WTC11 (cell line): ENCODE data around the gene CA11. TPM values are rescaled to one million over a fixed set of nuclear protein-coding genes. Genes with fewer than 3 reads are reported as not detected.

ENCODE experiments used
- ATAC-seq: fragments of 200-7000 bp; cut with Tn5 transposase; 2 replicates; pipeline ENCODE4 v1.10.0; 2021; ENCODE audit warnings: mild to moderate bottlenecking, moderate library complexity
- CTCF ChIA-PET: fragments of 300-600 bp; sonication (Branson Sonifier 250); formaldehyde crosslinking; loops from one replicate; lab custom pipeline; 2021; ENCODE audit warnings: antibody characterized with exemption; lab: Charles Lee
- POLR2A ChIA-PET: fragments of 350-600 bp; sonication (Branson Sonifier 250); formaldehyde crosslinking; loops from one replicate; lab custom pipeline; 2021; ENCODE audit warnings: antibody characterized with exemption; lab: Charles Lee
- DNase-seq: peaks from one replicate; pipeline ENCODE4 v3.0.0; 2021; ENCODE audit warnings: low spot score
- H3K27ac Mint-ChIP-seq: 2 replicates; pipeline ENCODE4 v1.8.0; 2021; ENCODE audit warnings: mixed read lengths
- H3K27me3 Mint-ChIP-seq: 2 replicates; pipeline ENCODE4 v1.8.0; 2021; ENCODE audit warnings: low read depth, mild to moderate bottlenecking, moderate library complexity, mixed read lengths
- H3K36me3 Mint-ChIP-seq: 2 replicates; pipeline ENCODE4 v1.8.0; 2021; ENCODE audit warnings: mixed read lengths
- H3K4me1 Mint-ChIP-seq: 2 replicates; pipeline ENCODE4 v1.8.0; 2022; ENCODE audit warnings: mixed read lengths
- H3K4me3 Mint-ChIP-seq: 2 replicates; pipeline ENCODE4 v1.8.0; 2021; ENCODE audit warnings: mild to moderate bottlenecking, moderate library complexity, mixed read lengths
- H3K9me3 Mint-ChIP-seq: 2 replicates; pipeline ENCODE4 v1.8.0; 2021; ENCODE audit warnings: mixed read lengths
- CBFB ChIP-seq: sonication (generic); formaldehyde crosslinking; IDR thresholded peaks from 2 replicates; pipeline ENCODE4 v1.8.1; 2022; ENCODE audit warnings: mild to moderate bottlenecking, low read depth, missing genetic modification reagents
- ETV6 ChIP-seq: sonication (generic); formaldehyde crosslinking; IDR thresholded peaks from 2 replicates; pipeline ENCODE4 v1.8.1; 2022; ENCODE audit warnings: mild to moderate bottlenecking, missing genetic modification reagents
- FOXJ3 ChIP-seq: sonication (generic); formaldehyde crosslinking; IDR thresholded peaks from 2 replicates; pipeline ENCODE4 v1.9.0; 2021; ENCODE audit warnings: missing genetic modification reagents, mild to moderate bottlenecking, borderline replicate concordance
- FOXK1 ChIP-seq: sonication (generic); formaldehyde crosslinking; IDR thresholded peaks from 2 replicates; pipeline ENCODE4 v1.8.0; 2022; ENCODE audit warnings: mild to moderate bottlenecking, moderate library complexity, missing genetic modification reagents
- FOXP1 ChIP-seq: sonication (generic); formaldehyde crosslinking; IDR thresholded peaks from 2 replicates; pipeline ENCODE4 v1.8.0; 2022; ENCODE audit warnings: missing genetic modification reagents, mild to moderate bottlenecking, moderate library complexity, borderline replicate concordance
- GABPB1 ChIP-seq: sonication (generic); formaldehyde crosslinking; IDR thresholded peaks from 2 replicates; pipeline ENCODE4 v1.8.1; 2023; ENCODE audit warnings: mild to moderate bottlenecking, missing genetic modification reagents
- MXD4 ChIP-seq: fragments of 250-450 bp; sonication (Bioruptor Pico); IDR thresholded peaks from 2 replicates; pipeline ENCODE4 v1.8.0; 2021; ENCODE audit warnings: mild to moderate bottlenecking, moderate library complexity, borderline replicate concordance
- NFATC4 ChIP-seq: fragments of 250-450 bp; sonication (Bioruptor Pico); IDR thresholded peaks from 2 replicates; pipeline ENCODE4 v1.9.0; 2021; ENCODE audit warnings: mild to moderate bottlenecking
- NFE2L1 ChIP-seq: sonication (generic); formaldehyde crosslinking; IDR thresholded peaks from 2 replicates; pipeline ENCODE4 v1.8.1; 2023; ENCODE audit warnings: missing genetic modification reagents
- NR1H2 ChIP-seq: sonication (generic); formaldehyde crosslinking; IDR thresholded peaks from 2 replicates; pipeline ENCODE4 v1.9.0; 2021; ENCODE audit warnings: mild to moderate bottlenecking, moderate library complexity, missing genetic modification reagents
- PRRX2 ChIP-seq: fragments of 250-450 bp; sonication (Bioruptor Pico); IDR thresholded peaks from 2 replicates; pipeline ENCODE4 v1.8.0; 2021; ENCODE audit warnings: mild to moderate bottlenecking
- RELA ChIP-seq: sonication (generic); formaldehyde crosslinking; IDR thresholded peaks from 2 replicates; pipeline ENCODE4 v1.8.1; 2022; ENCODE audit warnings: missing genetic modification reagents, mild to moderate bottlenecking, borderline replicate concordance
- SMAD3 ChIP-seq: sonication (generic); formaldehyde crosslinking; IDR thresholded peaks from 2 replicates; pipeline ENCODE4 v1.8.0; 2022; ENCODE audit warnings: missing genetic modification reagents, mild to moderate bottlenecking, borderline replicate concordance
- SP1 ChIP-seq: sonication (generic); formaldehyde crosslinking; conservative IDR thresholded peaks from 2 replicates; pipeline ENCODE4 v1.8.1; 2022; ENCODE audit warnings: missing genetic modification reagents
- TCF7 ChIP-seq: sonication (generic); formaldehyde crosslinking; IDR thresholded peaks from 2 replicates; pipeline ENCODE4 v1.8.0; 2022; ENCODE audit warnings: mild to moderate bottlenecking, low read depth, missing genetic modification reagents, moderate library complexity
- TEAD1 ChIP-seq: sonication (generic); formaldehyde crosslinking; IDR thresholded peaks from 2 replicates; pipeline ENCODE4 v1.8.0; 2022; ENCODE audit warnings: mild to moderate bottlenecking, missing genetic modification reagents
- TP53 ChIP-seq: sonication (generic); formaldehyde crosslinking; IDR thresholded peaks from 2 replicates; pipeline ENCODE4 v1.8.1; 2023; ENCODE audit warnings: mild to moderate bottlenecking, missing genetic modification reagents
- ZNF138 ChIP-seq: sonication (generic); formaldehyde crosslinking; conservative IDR thresholded peaks from 2 replicates; pipeline ENCODE4 v1.8.1; 2022; ENCODE audit warnings: mild to moderate bottlenecking, moderate library complexity, missing genetic modification reagents
- ZNF219 ChIP-seq: sonication (generic); formaldehyde crosslinking; IDR thresholded peaks from 2 replicates; pipeline ENCODE4 v1.8.0; 2023; ENCODE audit warnings: missing genetic modification reagents, mild to moderate bottlenecking, borderline replicate concordance
- ZNF317 ChIP-seq: sonication (generic); formaldehyde crosslinking; IDR thresholded peaks from 2 replicates; pipeline ENCODE4 v1.8.1; 2023; ENCODE audit warnings: low read depth, mild to moderate bottlenecking, moderate library complexity, missing genetic modification reagents, borderline replicate concordance
- ZNF416 ChIP-seq: fragments of 250-450 bp; sonication (Bioruptor Pico); IDR thresholded peaks from 2 replicates; pipeline ENCODE4 v1.9.0; 2021; ENCODE audit warnings: mild to moderate bottlenecking, inconsistent platforms
- total RNA-seq: library from RNA; stranded (reverse); gene quantifications from 3 replicates; pipeline ENCODE4 v1.2.3, GENCODE V29; 2021
- TF ChIP-seq, protein P1 (sequence below): fragments of 250-450 bp; sonication (Bioruptor Pico); IDR thresholded peaks from 2 replicates; pipeline ENCODE4 v1.8.0; 2021; ENCODE audit warnings: mild to moderate bottlenecking
- TF ChIP-seq, protein P2 (sequence below): sonication (generic); formaldehyde crosslinking; IDR thresholded peaks from 2 replicates; pipeline ENCODE4 v1.8.1; 2022; ENCODE audit warnings: low read depth, mild to moderate bottlenecking, moderate library complexity, missing genetic modification reagents, borderline replicate concordance
- TF ChIP-seq, protein P3 (sequence below): sonication (generic); formaldehyde crosslinking; IDR thresholded peaks from 2 replicates; pipeline ENCODE4 v1.8.1; 2023; ENCODE audit warnings: mild to moderate bottlenecking, missing genetic modification reagents, moderate library complexity
- TF ChIP-seq, protein P4 (sequence below): fragments of 250-450 bp; sonication (Bioruptor Pico); IDR thresholded peaks from 2 replicates; pipeline ENCODE4 v2.1.2; 2022; ENCODE audit warnings: mild to moderate bottlenecking, moderate library complexity
- TF ChIP-seq, protein P5 (sequence below): sonication (generic); formaldehyde crosslinking; IDR thresholded peaks from 2 replicates; pipeline ENCODE4 v1.8.0; 2022; ENCODE audit warnings: mild to moderate bottlenecking, missing genetic modification reagents
- TF ChIP-seq, protein P6 (sequence below): sonication (generic); formaldehyde crosslinking; conservative IDR thresholded peaks from 2 replicates; pipeline ENCODE4 v1.8.1; 2023; ENCODE audit warnings: mild to moderate bottlenecking, low read depth, missing genetic modification reagents, moderate library complexity

The CA11 gene
- total RNA-seq, 1 experiment from 2014 or later: 41.4 TPM

DNA sequence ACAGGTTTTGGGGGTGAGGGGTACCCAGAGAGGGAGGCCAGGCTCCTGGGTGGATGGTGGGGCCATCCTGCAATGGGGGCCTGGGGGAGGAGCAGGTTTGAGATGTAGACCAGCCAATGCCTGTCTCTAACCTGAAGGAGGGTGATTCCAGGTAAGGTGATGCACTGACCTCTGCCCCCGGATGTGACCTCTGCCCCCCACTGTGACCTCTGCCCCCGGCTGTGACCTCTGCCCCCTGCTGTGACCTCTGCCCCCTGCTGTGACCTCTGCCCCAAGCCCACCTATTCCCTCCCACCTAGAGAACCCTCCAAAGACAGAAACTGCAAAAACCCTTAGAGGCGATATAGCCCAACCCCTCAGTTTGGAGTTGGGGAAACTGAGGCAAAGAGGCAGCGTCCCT lies 49.8 kb downstream of the CA11 start:
- ATAC-seq (no peak), DNase-seq (no peak)
- Mint-ChIP-seq H3K4me1 (no peaks in the 10 kb centered on the region), H3K36me3 (no peaks in the 10 kb centered on the region), H3K4me3 (no peak overlapping the region), H3K27ac (no peak overlapping the region), H3K9me3 (no peaks in the 10 kb centered on the region), H3K27me3 (peaks cover 2% of the 10 kb centered on the region)
- ChIA-PET POLR2A (interaction anchor here (0.5 kb wide), 1 partner anchor 17 kb away, joined by 4 read pairs; no protein-coding TSS in a partner anchor), CTCF (interaction anchor here (0.9 kb wide), 1 partner anchor 13 kb away, joined by 3 read pairs; no protein-coding TSS in a partner anchor)
- no peak for TF ChIP-seq ETV6 (CRISPR knock-in tag)
- TF ChIP-seq TEAD1 (CRISPR knock-in tag): no peak
- TF ChIP-seq, protein P1, sequence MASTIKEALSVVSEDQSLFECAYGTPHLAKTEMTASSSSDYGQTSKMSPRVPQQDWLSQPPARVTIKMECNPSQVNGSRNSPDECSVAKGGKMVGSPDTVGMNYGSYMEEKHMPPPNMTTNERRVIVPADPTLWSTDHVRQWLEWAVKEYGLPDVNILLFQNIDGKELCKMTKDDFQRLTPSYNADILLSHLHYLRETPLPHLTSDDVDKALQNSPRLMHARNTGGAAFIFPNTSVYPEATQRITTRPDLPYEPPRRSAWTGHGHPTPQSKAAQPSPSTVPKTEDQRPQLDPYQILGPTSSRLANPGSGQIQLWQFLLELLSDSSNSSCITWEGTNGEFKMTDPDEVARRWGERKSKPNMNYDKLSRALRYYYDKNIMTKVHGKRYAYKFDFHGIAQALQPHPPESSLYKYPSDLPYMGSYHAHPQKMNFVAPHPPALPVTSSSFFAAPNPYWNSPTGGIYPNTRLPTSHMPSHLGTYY (CRISPR knock-in tag): no peak
- TF ChIP-seq FOXP1: no peak

DNA sequence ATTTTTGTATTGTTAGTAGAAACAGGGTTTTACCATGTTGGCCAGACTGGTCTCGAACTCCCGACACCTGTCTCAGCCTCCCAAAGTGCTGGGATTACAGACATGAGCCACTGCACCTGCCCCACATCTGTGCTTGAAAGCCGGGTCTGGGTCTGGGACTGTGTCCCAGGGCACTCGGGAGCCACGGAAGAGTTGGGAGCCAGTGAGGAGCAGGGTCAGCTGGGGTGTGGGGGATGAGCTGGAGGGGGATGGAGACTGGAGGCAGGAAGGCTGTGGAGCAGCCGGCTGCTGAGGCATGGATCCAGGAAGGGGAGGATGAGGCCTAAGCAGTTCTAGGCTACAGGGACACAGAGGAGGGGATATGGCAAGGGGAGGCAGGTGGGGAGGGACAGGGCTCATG lies 50.2 kb downstream of the CA11 start:
- ATAC-seq: no peak
- POLR2A ChIA-PET: interaction anchor here (0.5 kb wide), 1 partner anchor 16 kb away, joined by 4 read pairs; no protein-coding TSS in a partner anchor
- H3K9me3 Mint-ChIP-seq: no peaks in the 10 kb centered on the region
- CTCF ChIA-PET: interaction anchor here (0.9 to 3.3 kb wide), 4 partner anchors 12 to 34 kb away, joined by 3 to 20 read pairs (median 3); no protein-coding TSS in a partner anchor
- no peaks in the 10 kb centered on the region for H3K36me3 Mint-ChIP-seq
- no peak for DNase-seq
- no peaks in the 10 kb centered on the region for H3K4me1 Mint-ChIP-seq
- peaks cover 6% of the 10 kb centered on the region for H3K27me3 Mint-ChIP-seq
- H3K4me3 Mint-ChIP-seq: no peak overlapping the region
- no peak for TF ChIP-seq FOXJ3
- TF ChIP-seq, protein P2, sequence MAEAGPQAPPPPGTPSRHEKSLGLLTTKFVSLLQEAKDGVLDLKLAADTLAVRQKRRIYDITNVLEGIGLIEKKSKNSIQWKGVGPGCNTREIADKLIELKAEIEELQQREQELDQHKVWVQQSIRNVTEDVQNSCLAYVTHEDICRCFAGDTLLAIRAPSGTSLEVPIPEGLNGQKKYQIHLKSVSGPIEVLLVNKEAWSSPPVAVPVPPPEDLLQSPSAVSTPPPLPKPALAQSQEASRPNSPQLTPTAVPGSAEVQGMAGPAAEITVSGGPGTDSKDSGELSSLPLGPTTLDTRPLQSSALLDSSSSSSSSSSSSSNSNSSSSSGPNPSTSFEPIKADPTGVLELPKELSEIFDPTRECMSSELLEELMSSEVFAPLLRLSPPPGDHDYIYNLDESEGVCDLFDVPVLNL (CRISPR knock-in tag): no peak
- TF ChIP-seq GABPB1 (CRISPR knock-in tag): no peak
- TF ChIP-seq TCF7 (CRISPR knock-in tag): no peak
- TF ChIP-seq NR1H2: no peak
- TF ChIP-seq TP53 (CRISPR knock-in tag): no peak
- no peak for TF ChIP-seq MXD4 (CRISPR knock-in tag)
- TF ChIP-seq ZNF416 (CRISPR knock-in tag): no peak
- TF ChIP-seq, protein P3, sequence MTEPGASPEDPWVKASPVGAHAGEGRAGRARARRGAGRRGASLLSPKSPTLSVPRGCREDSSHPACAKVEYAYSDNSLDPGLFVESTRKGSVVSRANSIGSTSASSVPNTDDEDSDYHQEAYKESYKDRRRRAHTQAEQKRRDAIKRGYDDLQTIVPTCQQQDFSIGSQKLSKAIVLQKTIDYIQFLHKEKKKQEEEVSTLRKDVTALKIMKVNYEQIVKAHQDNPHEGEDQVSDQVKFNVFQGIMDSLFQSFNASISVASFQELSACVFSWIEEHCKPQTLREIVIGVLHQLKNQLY: no peak
- TF ChIP-seq SP1: no peak
- TF ChIP-seq ZNF219 (CRISPR knock-in tag): no peak
- TF ChIP-seq, protein P4, sequence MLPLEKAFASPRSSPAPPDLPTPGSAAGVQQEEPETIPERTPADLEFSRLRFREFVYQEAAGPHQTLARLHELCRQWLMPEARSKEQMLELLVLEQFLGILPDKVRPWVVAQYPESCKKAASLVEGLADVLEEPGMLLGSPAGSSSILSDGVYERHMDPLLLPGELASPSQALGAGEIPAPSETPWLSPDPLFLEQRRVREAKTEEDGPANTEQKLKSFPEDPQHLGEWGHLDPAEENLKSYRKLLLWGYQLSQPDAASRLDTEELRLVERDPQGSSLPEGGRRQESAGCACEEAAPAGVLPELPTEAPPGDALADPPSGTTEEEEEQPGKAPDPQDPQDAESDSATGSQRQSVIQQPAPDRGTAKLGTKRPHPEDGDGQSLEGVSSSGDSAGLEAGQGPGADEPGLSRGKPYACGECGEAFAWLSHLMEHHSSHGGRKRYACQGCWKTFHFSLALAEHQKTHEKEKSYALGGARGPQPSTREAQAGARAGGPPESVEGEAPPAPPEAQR: no peak
- TF ChIP-seq RELA: no peak
- TF ChIP-seq NFATC4 (CRISPR knock-in tag): no peak
- no peak overlapping the region for H3K27ac Mint-ChIP-seq

DNA sequence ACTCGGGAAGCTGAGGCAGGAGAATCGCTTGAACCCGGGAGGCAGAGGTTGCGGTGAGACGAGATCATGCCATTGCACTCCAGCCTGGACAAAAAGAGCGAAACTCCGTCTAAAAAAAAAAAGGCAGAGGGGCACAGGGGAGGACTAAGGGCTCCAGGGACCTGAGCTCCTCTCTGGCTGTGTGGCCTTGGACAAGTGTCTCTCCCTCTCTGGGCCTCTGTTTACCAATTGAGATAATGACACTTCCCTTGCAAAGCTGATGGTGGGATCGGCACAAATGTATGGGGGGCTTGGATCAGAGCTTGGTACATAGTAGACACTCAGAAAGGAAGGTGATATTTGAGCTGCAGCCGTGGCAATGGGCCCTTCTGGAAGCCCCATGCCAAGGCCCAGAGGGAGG lies 50.8 kb downstream of the CA11 start:
- no peak overlapping the region for H3K27ac Mint-ChIP-seq
- H3K9me3 Mint-ChIP-seq: no peaks in the 10 kb centered on the region
- ATAC-seq (no peak), DNase-seq (no peak)
- CTCF ChIA-PET: interaction anchor here (0.9 to 3.3 kb wide), 6 partner anchors 11 to 89 kb away, joined by 3 to 20 read pairs (median 3); no protein-coding TSS in a partner anchor
- H3K36me3 Mint-ChIP-seq: no peaks in the 10 kb centered on the region
- H3K4me3 Mint-ChIP-seq: no peak overlapping the region
- H3K4me1 Mint-ChIP-seq: no peaks in the 10 kb centered on the region
- POLR2A ChIA-PET: interaction anchor here (0.7 kb wide), 1 partner anchor 188 kb away, joined by 4 read pairs; no protein-coding TSS in a partner anchor
- H3K27me3 Mint-ChIP-seq: peaks cover 9% of the 10 kb centered on the region
- TF ChIP-seq GABPB1 (CRISPR knock-in tag) (no peak), PRRX2 (CRISPR knock-in tag) (no peak), NFE2L1 (CRISPR knock-in tag) (no peak), FOXK1 (CRISPR knock-in tag) (no peak), TCF7 (CRISPR knock-in tag) (no peak), ZNF138 (CRISPR knock-in tag) (no peak), SMAD3 (CRISPR knock-in tag) (no peak), CBFB (CRISPR knock-in tag) (no peak), ZNF317 (CRISPR knock-in tag) (no peak)
- TF ChIP-seq, protein P5, sequence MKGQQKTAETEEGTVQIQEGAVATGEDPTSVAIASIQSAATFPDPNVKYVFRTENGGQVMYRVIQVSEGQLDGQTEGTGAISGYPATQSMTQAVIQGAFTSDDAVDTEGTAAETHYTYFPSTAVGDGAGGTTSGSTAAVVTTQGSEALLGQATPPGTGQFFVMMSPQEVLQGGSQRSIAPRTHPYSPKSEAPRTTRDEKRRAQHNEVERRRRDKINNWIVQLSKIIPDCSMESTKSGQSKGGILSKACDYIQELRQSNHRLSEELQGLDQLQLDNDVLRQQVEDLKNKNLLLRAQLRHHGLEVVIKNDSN (CRISPR knock-in tag): no peak
- TF ChIP-seq, protein P6, sequence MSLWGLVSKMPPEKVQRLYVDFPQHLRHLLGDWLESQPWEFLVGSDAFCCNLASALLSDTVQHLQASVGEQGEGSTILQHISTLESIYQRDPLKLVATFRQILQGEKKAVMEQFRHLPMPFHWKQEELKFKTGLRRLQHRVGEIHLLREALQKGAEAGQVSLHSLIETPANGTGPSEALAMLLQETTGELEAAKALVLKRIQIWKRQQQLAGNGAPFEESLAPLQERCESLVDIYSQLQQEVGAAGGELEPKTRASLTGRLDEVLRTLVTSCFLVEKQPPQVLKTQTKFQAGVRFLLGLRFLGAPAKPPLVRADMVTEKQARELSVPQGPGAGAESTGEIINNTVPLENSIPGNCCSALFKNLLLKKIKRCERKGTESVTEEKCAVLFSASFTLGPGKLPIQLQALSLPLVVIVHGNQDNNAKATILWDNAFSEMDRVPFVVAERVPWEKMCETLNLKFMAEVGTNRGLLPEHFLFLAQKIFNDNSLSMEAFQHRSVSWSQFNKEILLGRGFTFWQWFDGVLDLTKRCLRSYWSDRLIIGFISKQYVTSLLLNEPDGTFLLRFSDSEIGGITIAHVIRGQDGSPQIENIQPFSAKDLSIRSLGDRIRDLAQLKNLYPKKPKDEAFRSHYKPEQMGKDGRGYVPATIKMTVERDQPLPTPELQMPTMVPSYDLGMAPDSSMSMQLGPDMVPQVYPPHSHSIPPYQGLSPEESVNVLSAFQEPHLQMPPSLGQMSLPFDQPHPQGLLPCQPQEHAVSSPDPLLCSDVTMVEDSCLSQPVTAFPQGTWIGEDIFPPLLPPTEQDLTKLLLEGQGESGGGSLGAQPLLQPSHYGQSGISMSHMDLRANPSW (CRISPR knock-in tag): no peak
